Stomach (tissue), 4 donors: ENCODE data around the gene RASD1.

ENCODE experiments used
- POLR2AphosphoS5 ChIP-seq, 3 donors: sonication (generic); formaldehyde crosslinking; IDR thresholded peaks; one replicate each; pipeline ENCODE4 v1.6.1; 2016; ENCODE audit warnings: antibody characterized with exemption in 3 of 3
- TF ChIP-seq, protein P1 (sequence below), 7 experiments: fragments of 450-650 bp in 4 of 7; fragments of 200-600 bp in 3 of 7; sonication (generic) in 3 of 7; IDR thresholded peaks; one replicate each; pipeline ENCODE4 v1.5.1; 2016 to 2019; ENCODE audit warnings: antibody characterized with exemption in 7 of 7, control low read depth in 2 of 7, mild to moderate bottlenecking in 1 of 7

DNA sequence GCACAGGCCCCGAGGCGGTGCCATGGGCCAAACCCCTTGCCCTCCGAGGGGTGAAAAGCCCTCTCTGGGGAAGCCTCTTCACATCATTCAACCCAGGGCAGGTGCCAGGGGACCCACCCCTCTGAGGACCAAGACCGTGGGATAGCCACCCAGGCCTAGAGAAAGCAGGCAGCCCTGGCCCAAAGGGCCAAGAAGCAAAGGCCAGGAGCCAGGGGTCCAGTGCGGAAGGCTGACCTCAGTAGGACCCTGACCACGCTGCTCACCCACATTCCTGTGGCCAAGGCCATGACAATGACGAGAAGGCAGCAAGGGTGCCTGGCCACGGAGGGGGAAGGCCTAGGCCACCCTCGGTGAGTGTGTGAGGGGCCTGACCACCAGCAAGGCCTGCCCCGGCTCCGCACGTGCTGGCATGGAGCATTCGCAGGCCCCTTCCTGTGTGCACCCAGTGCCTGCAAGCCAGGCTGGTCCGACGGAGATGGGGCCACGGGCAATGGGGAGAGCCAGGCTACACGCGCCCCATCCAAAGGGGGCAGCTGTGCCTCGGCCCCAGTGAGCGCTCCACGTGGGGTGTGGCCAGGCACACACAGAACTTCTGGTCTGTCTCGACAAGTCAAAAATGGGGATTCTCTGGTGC lies 24.5 kb upstream of the RASD1 start:
- TF ChIP-seq, protein P1, sequence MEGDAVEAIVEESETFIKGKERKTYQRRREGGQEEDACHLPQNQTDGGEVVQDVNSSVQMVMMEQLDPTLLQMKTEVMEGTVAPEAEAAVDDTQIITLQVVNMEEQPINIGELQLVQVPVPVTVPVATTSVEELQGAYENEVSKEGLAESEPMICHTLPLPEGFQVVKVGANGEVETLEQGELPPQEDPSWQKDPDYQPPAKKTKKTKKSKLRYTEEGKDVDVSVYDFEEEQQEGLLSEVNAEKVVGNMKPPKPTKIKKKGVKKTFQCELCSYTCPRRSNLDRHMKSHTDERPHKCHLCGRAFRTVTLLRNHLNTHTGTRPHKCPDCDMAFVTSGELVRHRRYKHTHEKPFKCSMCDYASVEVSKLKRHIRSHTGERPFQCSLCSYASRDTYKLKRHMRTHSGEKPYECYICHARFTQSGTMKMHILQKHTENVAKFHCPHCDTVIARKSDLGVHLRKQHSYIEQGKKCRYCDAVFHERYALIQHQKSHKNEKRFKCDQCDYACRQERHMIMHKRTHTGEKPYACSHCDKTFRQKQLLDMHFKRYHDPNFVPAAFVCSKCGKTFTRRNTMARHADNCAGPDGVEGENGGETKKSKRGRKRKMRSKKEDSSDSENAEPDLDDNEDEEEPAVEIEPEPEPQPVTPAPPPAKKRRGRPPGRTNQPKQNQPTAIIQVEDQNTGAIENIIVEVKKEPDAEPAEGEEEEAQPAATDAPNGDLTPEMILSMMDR (IDR thresholded peaks at IDR 0.05), result no peak
- no peak for TF ChIP-seq POLR2AphosphoS5 (IDR thresholded peaks at IDR 0.05)
